Esophagus muscularis mucosa (tissue), 4 donors: ENCODE data around the gene CBX2. TPM values are rescaled to one million over a fixed set of nuclear protein-coding genes. Genes with fewer than 3 reads are reported as not detected.

ENCODE experiments used
- DNase-seq: peaks from one replicate; pipeline ENCODE4 v3.0.0-alpha.2; 2017; ENCODE audit errors: extremely low spot score
- H3K27ac ChIP-seq, 4 donors: fragments of 200-600 bp; sonication (generic); replicated peaks in 1 of 4; 1 replicate in 3 of 4; 2 replicates in 1 of 4; pipeline ENCODE4 v1.5.1; 2016 to 2019; ENCODE audit warnings: mild to moderate bottlenecking in 1 of 4
- H3K27me3 ChIP-seq, 4 donors: fragments of 200-600 bp; sonication (generic); one replicate each; pipeline versions ENCODE4 v1.5.1 to v1.6.0; 2016 to 2019
- H3K36me3 ChIP-seq, 4 donors: fragments of 200-600 bp; sonication (generic); one replicate each; pipeline ENCODE4 v1.5.1; 2016 to 2019
- H3K4me1 ChIP-seq, 4 donors: fragments of 200-600 bp; sonication (generic); one replicate each; pipeline ENCODE4 v1.5.1; 2016 to 2019
- H3K4me3 ChIP-seq, 4 donors: fragments of 200-600 bp; sonication (generic); 1 replicate in 2 of 4; 2 replicates in 2 of 4; pipeline ENCODE4 v1.5.1; 2016 to 2019; ENCODE audit warnings: mild to moderate bottlenecking in 4 of 4, moderate library complexity in 1 of 4
- H3K9me3 ChIP-seq, 4 donors: fragments of 200-600 bp; sonication (generic); 1 replicate in 3 of 4; 2 replicates in 1 of 4; pipeline ENCODE4 v1.5.1; 2016 to 2019
- EP300 ChIP-seq: sonication (generic); formaldehyde crosslinking; IDR thresholded peaks from one replicate; pipeline ENCODE4 v1.6.1; 2017; ENCODE audit warnings: antibody characterized with exemption
- POLR2A ChIP-seq: fragments of 450-650 bp; IDR thresholded peaks from one replicate; pipeline ENCODE4 v1.6.1; 2017; ENCODE audit warnings: antibody characterized with exemption, moderate library complexity, mild to moderate bottlenecking, low read depth
- POLR2AphosphoS5 ChIP-seq, 2 donors: sonication (generic); formaldehyde crosslinking; IDR thresholded peaks; one replicate each; pipeline ENCODE4 v1.6.1; 2017; ENCODE audit warnings: antibody characterized with exemption in 2 of 2
- WGBS: methylation state at CpG from one replicate; pipeline ENCODE4 v1.1.5; 2018; 5-methylcytosine and 5-hydroxymethylcytosine counted together
- intact Hi-C: fragments of 100-400 bp; cut with DNase I; formaldehyde crosslinking; loops from one replicate; pipeline ENCODE4 v1.15.1; 2023
- total RNA-seq, 4 donors: library from RNA; depleted of rRNA; stranded (reverse); fragments of >200 nt; gene quantifications; one replicate each; pipeline versions ENCODE4 v1.1.0 to v1.2.1, GENCODE V29; 2016
- TF ChIP-seq, protein P1 (sequence below), 3 experiments: fragments of 200-600 bp in 2 of 3; fragments of 450-650 bp in 1 of 3; sonication (generic) in 2 of 3; IDR thresholded peaks; one replicate each; pipeline ENCODE4 v1.5.1; 2017 to 2019; ENCODE audit warnings: antibody characterized with exemption in 3 of 3, mild to moderate bottlenecking in 2 of 3, moderate library complexity in 1 of 3

The CBX2 gene
- total RNA-seq, 4 donors from 2014 or later, result 0.66 to 2.8 (median 1.5) TPM

DNA sequence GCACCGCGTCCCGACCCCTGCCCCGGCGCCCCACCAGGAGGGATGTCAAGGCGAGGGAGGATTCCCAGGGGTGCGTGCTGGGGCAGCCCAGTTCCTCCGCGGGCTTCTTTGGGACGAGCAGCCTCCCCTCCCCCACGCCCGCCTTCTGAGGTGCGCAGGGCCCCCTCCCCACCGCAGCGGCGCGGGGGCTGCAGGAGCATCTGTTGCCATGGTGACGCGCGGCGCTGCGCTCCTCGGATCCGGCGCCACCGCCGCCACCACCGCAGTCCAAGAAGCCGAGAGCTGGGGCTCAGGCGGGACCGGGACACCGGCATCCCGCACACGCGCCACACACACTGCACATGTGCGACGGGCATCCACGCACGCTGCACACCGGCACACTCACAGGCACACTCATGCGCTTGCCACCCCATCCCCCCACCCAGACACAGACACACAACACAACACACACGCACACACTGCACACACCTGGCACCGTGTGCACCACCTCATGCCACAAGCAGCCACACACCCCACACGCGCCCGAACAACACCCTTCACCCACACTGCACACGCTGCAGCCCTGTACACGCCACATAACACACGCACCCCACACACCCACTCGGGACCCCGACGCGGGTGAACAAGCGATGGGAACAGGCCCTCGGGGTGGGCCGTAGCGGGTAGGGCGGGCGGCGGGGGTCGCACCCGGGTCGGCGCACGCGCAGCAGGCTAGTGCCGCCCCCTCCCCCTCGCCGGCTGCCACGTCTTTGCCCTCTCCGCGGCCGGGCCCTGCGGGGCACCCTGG, 30.2 kb upstream of the CBX2 start:
- H3K4me1 ChIP-seq, result peaks cover 5 to 18% (median 17%) of the 10 kb centered on the region in 4 donors
- DNase-seq, result no peak
- H3K4me3 ChIP-seq, result no peak overlapping the region
- no peaks in the 10 kb centered on the region for H3K9me3 ChIP-seq
- H3K27ac ChIP-seq, result no peak overlapping the region
- WGBS, result 4% methylated on average over 20 of the region's 74 CpGs
- intact Hi-C loops, result no loop called here
- TF ChIP-seq, protein P1, sequence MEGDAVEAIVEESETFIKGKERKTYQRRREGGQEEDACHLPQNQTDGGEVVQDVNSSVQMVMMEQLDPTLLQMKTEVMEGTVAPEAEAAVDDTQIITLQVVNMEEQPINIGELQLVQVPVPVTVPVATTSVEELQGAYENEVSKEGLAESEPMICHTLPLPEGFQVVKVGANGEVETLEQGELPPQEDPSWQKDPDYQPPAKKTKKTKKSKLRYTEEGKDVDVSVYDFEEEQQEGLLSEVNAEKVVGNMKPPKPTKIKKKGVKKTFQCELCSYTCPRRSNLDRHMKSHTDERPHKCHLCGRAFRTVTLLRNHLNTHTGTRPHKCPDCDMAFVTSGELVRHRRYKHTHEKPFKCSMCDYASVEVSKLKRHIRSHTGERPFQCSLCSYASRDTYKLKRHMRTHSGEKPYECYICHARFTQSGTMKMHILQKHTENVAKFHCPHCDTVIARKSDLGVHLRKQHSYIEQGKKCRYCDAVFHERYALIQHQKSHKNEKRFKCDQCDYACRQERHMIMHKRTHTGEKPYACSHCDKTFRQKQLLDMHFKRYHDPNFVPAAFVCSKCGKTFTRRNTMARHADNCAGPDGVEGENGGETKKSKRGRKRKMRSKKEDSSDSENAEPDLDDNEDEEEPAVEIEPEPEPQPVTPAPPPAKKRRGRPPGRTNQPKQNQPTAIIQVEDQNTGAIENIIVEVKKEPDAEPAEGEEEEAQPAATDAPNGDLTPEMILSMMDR (IDR thresholded peaks at IDR 0.05), result no peak
- TF ChIP-seq EP300 (no peak), POLR2A (no peak), POLR2AphosphoS5 (IDR thresholded peaks at IDR 0.05) (no peak)
- no peaks in the 10 kb centered on the region for H3K36me3 ChIP-seq
- peaks cover 0 to 80% (median 49%) of the 10 kb centered on the region in 4 donors for H3K27me3 ChIP-seq

DNA sequence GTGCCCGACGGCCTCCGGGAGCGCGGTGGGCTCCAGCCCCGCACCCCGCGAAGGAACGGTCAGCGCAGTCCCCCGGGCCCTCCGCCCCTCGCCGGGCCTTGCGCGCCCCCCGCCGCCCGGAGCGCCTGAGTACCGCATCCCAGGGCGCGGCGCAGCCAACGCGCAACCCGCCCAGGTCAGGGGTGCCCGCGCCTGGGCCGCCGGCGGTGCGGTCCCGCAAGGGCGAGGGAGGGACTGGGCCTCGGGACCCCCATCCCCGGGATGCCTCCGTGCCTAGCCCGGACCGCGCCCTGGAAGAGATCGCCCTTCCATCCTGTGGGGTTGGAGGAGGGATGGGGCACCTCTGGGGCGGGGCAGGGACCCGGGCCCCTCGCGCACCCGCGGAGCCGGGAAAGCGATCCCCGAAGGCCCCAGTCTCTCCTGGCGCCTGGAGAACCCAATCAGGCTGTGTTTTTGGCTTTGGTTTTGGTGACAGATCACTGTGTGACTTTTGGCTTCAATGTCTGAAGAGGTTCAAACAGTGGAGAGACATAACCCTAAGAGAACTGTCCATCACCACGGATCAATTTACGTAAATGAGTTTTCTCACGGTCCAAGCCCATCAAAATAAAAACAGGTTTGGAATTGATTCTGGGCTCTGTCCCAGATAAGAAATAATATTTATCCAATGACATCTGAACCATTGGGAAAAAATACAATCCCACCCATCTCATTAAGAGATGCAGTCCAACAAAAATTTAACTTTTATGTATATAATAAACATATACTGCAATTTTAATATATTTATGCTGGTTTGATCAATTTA, 29.5 kb upstream of the CBX2 start:
- Histone ChIP-seq H3K27ac (no peak overlapping the region), H3K9me3 (no peaks in the 10 kb centered on the region), H3K4me1 (peaks cover 5 to 18% (median 17%) of the 10 kb centered on the region in 4 donors), H3K4me3 (no peak overlapping the region), H3K36me3 (no peaks in the 10 kb centered on the region), H3K27me3 (peaks cover 0 to 82% (median 49%) of the 10 kb centered on the region in 4 donors)
- DNase-seq, result no peak
- TF ChIP-seq POLR2AphosphoS5 (IDR thresholded peaks at IDR 0.05), result no peak
- TF ChIP-seq, protein P1 (IDR thresholded peaks at IDR 0.05), result no peak
- no peak for TF ChIP-seq EP300
- no peak for TF ChIP-seq POLR2A
- 38% methylated on average over 3 of the region's 55 CpGs for WGBS
- intact Hi-C loops, result no loop called here

- H3K27ac ChIP-seq, result no peak overlapping the region
- peaks cover 5 to 18% (median 17%) of the 10 kb centered on the region in 4 donors for H3K4me1 ChIP-seq
- WGBS, result 54% methylated on average over 3 of the region's 3 CpGs
- H3K27me3 ChIP-seq, result peaks cover 0 to 84% (median 49%) of the 10 kb centered on the region in 4 donors
- H3K36me3 ChIP-seq, result no peaks in the 10 kb centered on the region
- intact Hi-C loops, result no loop called here
- no peak for DNase-seq
- no peak overlapping the region for H3K4me3 ChIP-seq
- H3K9me3 ChIP-seq, result no peaks in the 10 kb centered on the region
- TF ChIP-seq POLR2A (no peak), POLR2AphosphoS5 (IDR thresholded peaks at IDR 0.05) (no peak), EP300 (no peak)
- TF ChIP-seq, protein P1 (IDR thresholded peaks at IDR 0.05), result no peak
Observed at GRCh38 chr17:79749156-79749815, 28.7 kb upstream of the CBX2 start.

- no peak overlapping the region for H3K27ac ChIP-seq
- intact Hi-C loops, result no loop called here
- WGBS, result 68% methylated on average over 3 of the region's 3 CpGs
- H3K9me3 ChIP-seq, result no peaks in the 10 kb centered on the region
- no peak for DNase-seq
- H3K4me1 ChIP-seq, result peaks cover 5 to 18% (median 17%) of the 10 kb centered on the region in 4 donors
- H3K36me3 ChIP-seq, result no peaks in the 10 kb centered on the region
- no peak overlapping the region for H3K4me3 ChIP-seq
- peaks cover 0 to 91% (median 49%) of the 10 kb centered on the region in 4 donors for H3K27me3 ChIP-seq
- TF ChIP-seq, protein P1 (IDR thresholded peaks at IDR 0.05), result no peak
- TF ChIP-seq EP300 (no peak), POLR2AphosphoS5 (IDR thresholded peaks at IDR 0.05) (no peak), POLR2A (no peak)
Observed at GRCh38 chr17:79749958-79750357, 28.0 kb upstream of the CBX2 start.
